GM21381 (cell line): Measurements from ENCODE around the gene BPIFB2.

Experiments used
- ATAC-seq: cut with Tn5 transposase; IDR thresholded peaks from one replicate; pipeline ENCODE4 v1.9.1; 2021; ENCODE audit warnings: mild to moderate bottlenecking, moderate library complexity; ENCODE audit not compliant: unreplicated experiment

The BPIFB2 gene

GRCh38 chr20:32984196-32984595 is 23.3 kb upstream of the BPIFB2 start:
- no peak for ATAC-seq

GRCh38 chr20:32984631-32985354 is 22.7 kb upstream of the BPIFB2 start:
- no peak for ATAC-seq

DNA sequence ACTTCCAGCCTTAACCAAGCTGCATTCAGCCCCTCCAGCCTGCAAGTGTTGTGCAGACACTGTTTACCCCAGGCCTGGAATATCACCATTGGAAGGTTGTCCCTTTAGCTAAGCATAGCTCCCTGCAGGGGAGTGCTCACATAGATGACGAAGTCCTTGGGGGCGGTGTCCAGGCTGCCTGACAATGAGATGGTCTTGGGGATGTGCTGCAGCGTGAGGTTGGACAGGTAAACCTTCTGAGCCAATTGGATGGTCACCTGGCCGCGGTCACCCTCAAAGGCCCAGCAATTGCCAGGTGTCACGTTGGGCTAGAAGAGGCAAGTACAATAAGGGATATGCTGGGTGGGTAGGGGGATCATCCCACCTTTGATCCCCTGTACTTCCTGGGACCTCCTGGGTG is 21.9 kb upstream of the BPIFB2 start:
- no peak for ATAC-seq

GRCh38 chr20:32986331-32986966 is 21.1 kb upstream of the BPIFB2 start:
- ATAC-seq = no peak

DNA sequence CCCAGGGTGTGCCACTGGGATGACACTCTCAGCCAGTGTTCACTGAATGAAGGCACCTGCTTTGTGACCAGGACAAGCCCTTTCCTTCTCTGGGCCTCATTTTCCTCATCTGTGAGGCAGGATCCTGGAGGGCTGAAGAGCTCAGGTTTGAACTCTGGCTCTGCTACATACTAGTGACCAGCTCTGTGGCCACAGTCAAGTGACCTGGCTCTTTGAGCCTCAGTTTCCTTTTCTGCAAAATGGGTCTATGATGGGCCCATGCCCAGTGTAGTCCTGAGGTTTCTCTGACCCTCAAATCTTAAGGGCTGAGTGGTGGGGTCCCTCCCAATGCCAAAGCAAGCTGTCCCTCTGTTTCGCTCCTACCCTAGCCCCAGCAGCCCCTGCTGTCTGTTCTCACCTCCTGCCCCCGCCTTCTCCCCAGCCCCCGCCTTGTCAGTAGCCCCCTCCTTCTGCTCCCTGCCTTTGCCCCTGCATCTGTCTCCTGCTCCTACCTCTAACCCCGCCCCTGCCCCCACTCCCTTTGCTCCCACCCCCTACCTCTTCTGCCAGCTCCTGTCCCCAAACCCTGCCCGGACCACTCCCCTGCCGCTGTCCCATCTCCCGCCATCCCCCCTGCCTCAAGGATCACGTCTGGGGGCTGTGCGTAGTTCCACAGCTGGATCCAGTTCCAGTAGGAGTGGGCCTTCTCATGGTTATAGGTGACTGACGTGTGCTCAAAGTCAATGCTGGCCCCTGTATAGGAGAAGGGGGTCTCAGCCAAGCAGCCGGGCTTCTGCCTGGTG is 20.3 kb upstream of the BPIFB2 start:
- no peak for ATAC-seq

- no peak for ATAC-seq
These were observed 19.5 kb upstream of the BPIFB2 start for GRCh38 chr20:32988008-32988407.

DNA sequence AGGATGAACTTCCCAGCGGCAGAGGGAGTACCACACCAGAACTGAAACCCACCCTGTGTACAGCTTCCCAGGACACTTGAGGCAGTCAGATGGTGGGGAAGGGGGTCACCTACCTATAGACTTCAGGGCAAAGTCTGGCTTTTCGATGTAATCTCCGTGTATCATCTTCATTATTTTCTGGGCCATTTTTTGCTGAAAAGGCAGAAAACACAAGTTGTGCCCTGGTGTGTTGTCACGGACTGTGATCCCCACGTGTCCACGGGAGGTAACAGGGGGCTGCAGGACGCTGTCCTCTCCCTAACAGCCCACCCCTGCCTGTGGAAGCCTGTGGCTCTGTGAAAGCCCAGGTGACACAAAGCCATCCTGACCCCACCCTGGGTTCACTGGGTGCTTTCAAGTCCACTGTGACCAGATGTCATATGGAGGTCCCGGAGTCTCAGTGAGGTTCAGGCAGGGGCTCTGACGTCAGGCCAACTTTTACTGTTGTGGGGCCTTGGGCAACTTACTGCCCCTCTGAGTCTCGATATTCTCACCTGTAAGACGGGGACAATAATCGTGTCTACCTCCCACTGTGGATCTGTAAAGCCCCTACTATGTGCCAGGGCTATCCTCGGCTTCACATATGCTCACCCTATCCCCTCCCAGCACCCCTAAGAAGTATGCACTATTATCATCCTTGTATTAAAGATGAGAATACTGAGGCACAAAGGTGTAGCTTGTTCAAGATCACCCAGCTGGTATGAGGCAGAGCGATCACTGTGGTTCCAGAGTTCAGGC is 17.8 kb upstream of the BPIFB2 start:
- no peak for ATAC-seq

- no peak for ATAC-seq
These were observed 17.1 kb upstream of the BPIFB2 start for GRCh38 chr20:32990426-32990825.

DNA sequence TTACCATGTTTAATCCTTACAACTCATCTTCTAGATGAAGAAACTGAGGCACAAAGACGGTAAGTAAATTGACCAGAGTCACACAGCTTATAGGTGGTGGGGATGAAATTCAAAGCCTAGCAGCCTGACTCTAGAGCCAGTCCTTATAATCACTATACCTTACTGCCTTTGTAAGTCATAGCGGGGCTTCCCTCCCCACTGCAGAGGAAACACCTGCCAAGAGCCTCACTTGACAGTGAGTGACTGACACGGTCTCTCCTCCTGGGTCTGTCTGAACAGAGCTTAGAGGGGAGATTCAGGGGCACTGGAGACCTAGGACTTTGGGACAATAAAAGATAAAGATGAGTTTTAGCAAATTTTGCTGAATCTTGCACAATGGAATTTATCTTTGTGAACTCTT is 16.1 kb upstream of the BPIFB2 start:
- ATAC-seq = no peak

DNA sequence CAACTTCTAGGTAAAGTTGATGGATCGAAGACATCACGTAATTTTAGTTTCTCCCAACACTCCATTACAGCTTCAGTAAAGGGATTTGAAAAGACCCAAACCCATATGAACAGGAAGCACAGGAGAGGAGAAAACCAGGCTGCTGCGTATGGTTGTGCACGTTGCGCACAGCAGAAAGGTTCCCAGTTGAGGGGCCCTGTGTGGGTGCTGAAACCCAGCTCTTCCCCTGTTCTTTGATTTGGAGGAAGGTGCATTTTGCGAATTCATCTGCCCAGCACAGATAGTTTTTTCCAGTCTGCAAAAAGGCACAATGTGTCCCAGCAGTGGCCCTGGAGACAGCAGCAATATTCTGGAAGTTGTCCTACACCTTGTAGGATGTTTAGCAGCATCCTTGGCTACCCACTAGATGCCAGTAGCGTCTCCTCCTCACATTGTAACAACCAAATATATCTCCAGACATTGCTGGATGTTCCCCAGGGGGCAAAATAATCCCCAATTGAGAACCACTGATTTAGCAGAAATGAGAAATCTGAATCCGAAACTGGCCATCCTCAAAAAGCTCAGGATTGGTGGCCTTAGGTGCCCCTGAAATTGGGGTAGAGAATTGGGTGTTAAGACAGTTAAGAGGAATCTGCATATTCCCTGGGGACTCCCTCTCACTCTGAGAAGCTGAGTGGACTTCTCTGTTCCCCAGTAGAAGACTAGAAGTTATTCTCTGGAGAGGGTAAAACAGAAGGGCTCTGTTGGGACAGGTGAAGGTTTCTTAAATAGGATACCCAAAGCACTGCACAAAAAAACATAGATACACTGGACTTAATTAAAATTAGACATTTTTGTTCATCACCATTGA is 15.5 kb upstream of the BPIFB2 start:
- no peak for ATAC-seq

- no peak for ATAC-seq
These were observed 13.9 kb upstream of the BPIFB2 start for GRCh38 chr20:32993496-32994050.

DNA sequence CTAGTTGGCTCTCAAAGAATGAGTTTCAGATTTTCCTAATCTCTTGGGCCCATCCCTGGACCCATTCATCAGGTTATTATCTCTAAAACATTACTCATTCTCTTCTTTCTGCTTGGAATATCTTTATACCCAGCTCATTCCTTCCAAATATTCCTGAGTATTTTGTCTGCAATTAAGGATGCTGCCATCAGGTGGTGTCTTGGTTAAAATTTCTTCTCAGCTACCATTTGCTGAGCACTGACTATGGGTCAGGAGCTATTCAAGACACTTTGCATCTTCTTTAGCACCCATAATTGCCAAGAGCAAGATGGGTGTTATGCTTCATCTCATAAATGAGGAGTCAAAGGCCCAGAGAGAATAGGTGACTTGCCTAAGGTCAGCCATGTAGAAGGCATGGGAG is 11.7 kb upstream of the BPIFB2 start:
- no peak for ATAC-seq

DNA sequence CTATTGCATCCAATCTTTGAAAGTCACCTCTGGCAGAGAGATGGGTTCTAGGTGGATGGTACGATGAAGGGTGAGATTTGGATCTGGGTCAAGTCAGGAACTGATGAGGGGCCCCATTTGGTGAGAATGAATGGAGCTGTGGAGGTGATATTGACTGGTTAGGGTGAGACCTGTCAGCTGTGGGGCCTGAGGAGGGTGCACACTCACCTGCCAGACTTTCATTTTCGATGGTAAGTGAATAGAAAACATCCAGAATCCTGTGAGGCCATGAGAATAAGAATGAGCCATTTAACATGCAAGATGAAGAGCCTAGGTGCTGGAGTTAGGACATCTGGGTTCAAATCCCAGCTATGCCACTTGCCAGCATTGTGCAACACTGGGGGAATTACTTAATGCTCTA is 10.1 kb upstream of the BPIFB2 start:
- no peak for ATAC-seq

DNA sequence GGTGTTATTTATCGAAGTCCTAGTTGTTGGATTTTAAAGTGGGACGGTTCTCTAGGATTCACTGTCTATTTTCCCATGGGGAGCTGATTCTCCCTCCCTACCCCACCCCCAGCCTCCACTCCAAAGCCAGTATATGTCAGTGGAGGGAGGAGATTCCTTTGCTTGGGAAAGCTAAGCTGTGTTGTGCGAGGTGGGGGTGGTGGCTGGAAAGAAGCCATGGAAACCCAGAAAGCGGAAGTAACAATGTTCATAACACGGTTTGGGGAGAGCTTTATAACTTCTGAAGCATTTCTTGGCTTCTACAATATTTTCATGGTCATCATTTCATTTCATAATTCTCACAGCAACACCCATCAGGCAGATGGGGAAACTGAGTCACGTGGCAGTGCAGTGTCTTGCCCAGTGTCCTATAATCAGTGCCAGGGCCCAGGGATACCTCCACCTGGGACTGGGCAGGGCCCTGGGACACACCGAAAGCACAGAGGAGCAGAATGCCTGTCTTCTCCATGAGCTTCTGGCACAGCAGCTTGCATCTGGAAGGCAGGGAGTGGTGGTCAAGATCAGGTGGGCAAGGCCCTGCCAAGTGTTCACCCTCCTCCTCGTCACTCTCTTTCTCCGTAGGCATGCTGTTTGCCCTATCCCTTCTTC is 7.8 kb upstream of the BPIFB2 start:
- no peak for ATAC-seq

DNA sequence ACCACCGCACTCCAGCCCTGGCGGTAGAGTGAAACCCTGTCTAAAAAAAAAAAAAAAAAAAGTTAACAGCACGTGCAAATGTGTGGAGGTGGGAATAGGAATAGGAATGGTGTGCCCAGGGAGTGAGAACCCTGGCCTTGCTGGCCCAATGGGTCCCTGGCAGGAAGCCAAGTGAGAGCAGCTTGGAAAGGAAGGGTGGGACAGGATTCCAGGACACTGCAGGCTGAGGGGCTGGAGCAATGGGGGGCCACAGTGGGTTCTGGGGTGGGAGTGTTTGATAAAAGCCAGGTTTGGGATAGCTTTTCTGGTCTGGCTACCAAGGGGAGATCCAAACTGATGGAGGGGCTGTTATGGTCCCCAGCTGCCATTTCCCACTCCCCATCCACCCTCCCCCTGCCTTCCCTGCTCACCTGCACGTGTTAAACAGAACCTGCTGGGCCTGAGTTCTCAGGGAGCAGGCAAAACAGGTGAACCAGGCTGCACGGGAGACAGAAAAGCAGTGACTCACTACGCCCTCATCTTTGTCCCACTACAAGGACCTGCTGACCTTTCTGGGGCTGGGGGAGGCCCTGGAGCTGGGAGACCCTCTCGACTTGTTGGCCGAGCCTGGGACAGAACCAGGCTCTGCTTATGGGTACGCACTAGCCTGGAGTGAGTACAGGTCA is 6.6 kb upstream of the BPIFB2 start:
- ATAC-seq = no peak

- no peak for ATAC-seq
These were observed 5.3 kb upstream of the BPIFB2 start for GRCh38 chr20:33002087-33002808.

DNA sequence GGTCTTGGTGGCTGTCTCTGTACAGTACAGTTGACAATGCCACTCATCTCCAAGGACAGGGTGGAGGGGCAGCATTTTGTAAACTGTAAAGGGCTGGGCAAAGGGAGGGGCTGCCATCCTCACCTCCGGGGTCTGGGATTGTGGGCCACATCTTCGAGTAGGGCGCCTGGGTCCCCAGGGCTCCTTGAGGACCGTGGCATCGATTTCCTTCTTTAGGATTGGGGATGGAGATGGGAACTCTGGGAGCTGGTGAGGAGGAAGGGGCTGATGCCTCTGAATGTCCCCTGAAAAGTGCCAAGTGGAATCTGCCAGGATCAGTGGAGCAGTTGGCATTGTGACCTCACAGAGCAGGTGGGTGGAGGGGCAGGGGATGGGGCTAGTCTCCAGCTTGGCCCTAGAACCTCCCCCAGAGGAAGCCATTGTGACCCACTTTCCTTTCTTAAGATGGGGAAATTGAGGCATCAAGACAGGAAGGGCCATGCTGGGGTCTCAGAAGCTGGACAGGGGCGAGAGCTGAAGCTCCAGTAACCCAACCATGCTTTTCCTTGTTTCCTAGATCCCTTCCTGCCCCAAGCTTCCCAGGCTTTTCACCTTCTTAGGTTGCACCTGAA is 3.3 kb upstream of the BPIFB2 start, which contains the start of gene SUN5:
Gene SUN5 (minus strand): TSS at position 293 of the 611 bp plus-strand sequence. CDS start 93 bp downstream, at position 200.
- ATAC-seq = no peak

GRCh38 chr20:33005132-33005566 is 2.4 kb upstream of the BPIFB2 start:
- no peak for ATAC-seq
